GM19463 (cell line): ENCODE results near the gene CFDP1.
"Not testable (repeated sequence)": the region's sequence is repeated elsewhere in the genome, so short reads cannot be mapped to it uniquely, and the experiment has no call there.

Source experiments
- ATAC-seq: cut with Tn5 transposase; IDR thresholded peaks from one replicate; pipeline ENCODE4 v1.9.1; 2021; ENCODE audit warnings: mild to moderate bottlenecking, moderate library complexity; ENCODE audit not compliant: unreplicated experiment

CFDP1 gene

DNA sequence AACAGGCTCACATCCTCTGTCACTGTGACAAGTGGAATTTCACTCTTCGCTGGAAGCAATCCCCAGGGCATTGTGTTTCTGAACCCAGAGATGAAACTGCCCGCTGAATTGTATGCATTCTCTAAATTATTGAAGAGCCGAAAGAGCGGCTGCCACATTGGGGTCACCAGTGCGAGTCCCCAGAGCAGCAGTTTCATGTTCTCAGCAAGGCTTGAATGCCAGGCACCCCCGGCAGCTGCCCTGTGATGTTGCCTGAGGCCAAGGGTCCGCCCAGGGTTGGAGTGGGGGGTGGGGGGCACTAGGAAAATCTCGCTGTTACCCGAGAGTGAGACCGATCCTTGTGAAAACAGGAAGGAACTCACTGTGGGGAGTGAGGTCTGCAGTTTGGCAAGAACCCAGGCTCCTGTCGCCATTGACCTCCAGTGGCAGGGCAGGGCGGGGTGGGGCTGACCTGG is 161.2 kb downstream of the CFDP1 start:
- ATAC-seq, result peak; percentile 63

- peak; percentile 30 for ATAC-seq
Observed at GRCh38 chr16:75271441-75272096, 161.7 kb downstream of the CFDP1 start.

- ATAC-seq, result not testable (repeated sequence)
Observed at GRCh38 chr16:75269358-75269757, 163.9 kb downstream of the CFDP1 start.

DNA sequence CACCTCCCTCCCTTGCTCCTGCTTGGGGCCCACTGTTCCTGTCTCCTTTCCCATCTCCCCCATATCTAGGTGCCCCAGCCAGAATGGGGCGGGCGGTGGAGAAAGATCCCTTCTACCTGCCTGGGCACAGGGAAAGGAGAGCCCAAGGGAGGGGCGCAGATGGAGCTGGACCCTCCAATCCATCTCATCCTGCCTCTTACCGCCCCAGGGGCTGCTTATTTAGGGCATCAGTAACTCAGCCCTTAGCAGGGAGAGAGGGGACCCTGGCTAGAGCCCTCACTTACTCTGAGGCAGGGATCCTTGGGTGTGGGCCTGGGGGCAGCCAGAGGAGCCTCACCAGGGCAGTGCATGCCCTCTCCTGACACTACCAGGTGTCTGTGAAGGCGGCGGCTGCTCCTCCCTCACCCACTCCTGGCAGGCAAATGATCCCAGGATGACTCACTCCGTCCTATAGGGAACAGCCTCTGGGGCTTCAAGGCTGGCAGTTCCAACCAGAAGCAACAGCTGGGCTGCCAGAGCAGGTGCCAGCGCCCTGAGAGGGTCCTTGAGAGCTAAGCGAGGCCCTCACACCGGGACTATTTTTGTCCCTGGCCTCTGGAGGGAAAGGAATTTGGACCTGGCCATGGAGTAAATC is 165.6 kb downstream of the CFDP1 start:
- ATAC-seq, result no peak

GRCh38 chr16:75266738-75267630 is 166.3 kb downstream of the CFDP1 start:
- ATAC-seq, result no peak

- peak; percentile 75 for ATAC-seq
Observed at GRCh38 chr16:75265911-75266701, 167.2 kb downstream of the CFDP1 start.

DNA sequence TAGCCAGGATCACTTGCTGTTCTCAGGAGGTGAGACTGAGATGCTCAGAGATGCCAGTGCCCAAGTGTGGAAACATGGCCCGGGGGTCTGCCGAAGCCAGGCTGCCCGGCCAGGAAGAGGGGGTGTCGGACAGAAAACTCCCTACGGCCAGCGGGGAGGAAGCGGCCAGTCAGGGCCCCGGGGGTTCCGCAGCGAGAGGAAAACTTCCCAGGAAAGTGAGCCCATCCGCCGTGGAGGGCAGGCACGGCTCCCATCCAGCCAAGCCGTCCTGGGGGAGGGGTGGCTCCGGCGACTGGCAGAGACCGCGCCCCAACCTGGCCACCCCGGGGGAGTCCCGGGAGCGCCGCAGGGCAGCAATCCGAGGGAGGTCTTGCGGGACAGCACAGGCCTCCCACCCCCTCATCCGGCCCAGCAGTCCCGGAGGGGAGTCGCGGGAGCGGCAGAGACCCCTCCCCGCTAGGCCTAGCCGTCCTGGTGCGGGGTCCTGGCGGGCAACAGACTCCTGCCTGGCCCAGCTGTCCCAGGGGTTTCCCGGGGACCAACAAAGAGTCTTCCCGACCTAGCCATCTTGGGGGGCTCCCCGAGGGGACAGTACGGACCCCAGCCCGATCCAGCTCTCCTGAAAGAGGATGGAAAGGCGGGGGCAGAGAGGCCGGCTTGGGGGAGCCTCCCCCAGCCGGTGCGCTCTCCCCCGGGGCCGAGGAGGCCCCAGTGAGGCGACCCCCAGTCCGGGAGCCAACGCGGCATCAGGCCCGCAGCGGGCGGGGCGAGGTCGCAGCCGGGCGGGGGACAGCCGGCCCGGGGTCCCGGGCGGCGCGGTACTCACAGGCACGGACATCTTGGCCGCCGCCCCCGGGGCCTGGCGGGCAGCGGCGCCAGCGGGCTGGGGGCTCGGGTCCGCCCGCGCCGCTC is 168.0 kb downstream of the CFDP1 start:
- peak; percentile 30 for ATAC-seq

GRCh38 chr16:75264457-75264998 is 168.8 kb downstream of the CFDP1 start:
- no peak for ATAC-seq

DNA sequence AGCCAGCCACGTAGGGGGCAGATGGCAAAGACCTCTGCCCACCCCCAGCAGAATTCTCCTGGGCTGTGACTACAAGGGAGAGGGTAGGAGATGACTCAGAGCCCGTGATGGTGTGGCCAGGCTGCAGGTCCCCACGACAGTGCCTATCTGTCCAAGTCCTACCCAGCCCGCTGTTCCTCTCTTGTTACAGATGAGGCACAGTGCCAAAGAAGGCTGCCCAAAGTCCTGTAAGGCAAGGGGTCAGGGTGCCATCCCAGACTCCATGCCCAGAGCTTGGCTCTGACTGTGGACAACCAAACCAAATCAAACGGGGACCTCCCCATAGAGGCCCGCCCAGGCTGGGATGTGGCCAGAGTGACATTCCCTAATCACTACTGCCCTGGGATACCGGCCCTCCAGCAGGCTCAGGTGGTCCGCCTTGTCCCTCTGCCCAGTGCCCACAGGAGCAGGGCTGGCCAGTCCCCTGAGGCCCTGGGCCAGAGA is 169.3 kb downstream of the CFDP1 start:
- ATAC-seq, result no peak

- ATAC-seq, result no peak
Observed at GRCh38 chr16:75263291-75263962, 169.9 kb downstream of the CFDP1 start.

- no peak for ATAC-seq
Observed at GRCh38 chr16:75262800-75263127, 170.5 kb downstream of the CFDP1 start.

- no peak for ATAC-seq
Observed at GRCh38 chr16:75262104-75262799, 171.1 kb downstream of the CFDP1 start.

- no peak for ATAC-seq
Observed at GRCh38 chr16:75261590-75262078, 171.7 kb downstream of the CFDP1 start.

DNA sequence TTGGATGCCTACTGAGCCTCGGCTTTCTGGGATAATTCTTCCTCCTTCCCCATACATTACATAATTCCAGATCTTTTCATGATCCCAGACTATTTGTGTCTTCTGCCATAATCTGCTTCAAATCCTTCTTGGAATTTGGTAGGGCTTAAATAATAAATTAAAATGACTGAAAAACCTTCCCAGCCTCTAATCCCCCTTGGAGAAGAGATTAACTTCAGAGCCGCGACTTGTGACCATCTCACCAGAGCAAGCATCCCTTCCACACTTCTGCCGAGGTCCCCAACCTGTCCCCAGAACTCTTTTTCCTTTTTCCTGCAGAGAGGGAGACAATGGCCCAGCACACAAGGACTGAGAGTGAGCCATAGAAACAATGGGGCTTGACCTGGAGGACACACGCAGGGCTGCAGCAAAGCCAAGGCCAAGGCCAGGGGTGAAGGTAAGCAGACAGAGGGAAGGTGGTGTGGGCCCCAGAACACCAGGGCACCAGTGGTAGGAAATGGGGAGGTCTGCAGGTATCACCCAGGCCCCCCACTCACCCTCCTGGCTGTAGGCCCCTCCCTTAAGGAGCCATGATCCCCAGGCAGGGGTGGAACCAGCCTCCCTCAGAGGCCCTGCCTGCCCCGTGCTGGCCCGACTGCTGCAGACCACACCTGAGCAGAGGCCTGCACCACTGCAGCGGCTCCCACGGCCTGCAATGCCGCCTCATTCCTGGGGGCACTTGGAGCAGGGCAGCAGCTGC is 172.3 kb downstream of the CFDP1 start:
- no peak for ATAC-seq

- no peak for ATAC-seq
Observed at GRCh38 chr16:75258807-75259141, 174.5 kb downstream of the CFDP1 start.

DNA sequence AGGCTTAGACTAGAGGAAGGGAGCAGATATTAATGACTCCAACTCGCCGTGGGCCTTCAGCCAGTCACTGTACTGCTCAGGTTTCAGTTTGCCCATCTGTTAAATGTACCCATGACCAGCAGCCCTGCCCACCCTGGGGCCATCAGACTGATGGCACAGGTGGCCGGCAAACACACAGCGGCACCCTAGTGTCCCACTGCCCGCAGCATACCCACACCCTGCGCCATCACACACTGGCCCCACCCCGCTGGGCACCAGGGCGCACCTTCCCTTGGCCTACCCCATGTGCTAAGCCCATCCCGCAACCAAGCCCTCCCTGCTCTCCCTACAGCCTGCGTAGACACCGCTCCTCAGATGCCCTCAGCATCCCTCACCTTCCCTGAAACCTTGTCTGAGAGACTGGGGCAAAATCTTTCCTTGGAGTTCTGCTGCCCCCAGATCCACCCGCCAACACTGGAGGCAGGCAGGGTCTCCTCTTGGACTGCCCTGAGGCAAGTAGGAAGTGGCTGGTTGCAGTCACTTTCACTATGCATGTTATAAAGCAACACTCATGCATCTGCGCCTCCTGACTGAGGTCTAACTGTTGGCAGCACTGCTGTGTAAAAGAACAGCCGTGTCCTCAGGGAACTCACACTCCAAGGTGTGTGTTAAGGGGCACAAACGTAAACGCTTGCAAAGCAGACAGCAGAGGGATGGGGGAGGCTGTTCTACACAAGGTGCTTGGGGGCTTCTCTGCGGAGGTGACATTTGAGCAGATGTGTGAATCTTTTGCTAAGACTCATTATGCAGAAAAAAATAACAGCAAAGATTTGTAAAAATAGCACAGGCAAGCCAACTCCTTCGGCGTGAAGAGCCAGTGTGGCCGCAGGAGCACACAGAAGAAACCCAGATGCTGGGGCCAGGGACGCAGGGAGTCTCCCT is 175.2 kb downstream of the CFDP1 start:
- ATAC-seq, result no peak
